Measurements from ENCODE around the gene TPM2. TPM values are rescaled to one million over a fixed set of nuclear protein-coding genes. Genes with fewer than 3 reads are reported as not detected.

The TPM2 gene
- total and polyA plus RNA-seq, 4 donors, result 4.2 to 31.4 (median 14.0) TPM

DNA sequence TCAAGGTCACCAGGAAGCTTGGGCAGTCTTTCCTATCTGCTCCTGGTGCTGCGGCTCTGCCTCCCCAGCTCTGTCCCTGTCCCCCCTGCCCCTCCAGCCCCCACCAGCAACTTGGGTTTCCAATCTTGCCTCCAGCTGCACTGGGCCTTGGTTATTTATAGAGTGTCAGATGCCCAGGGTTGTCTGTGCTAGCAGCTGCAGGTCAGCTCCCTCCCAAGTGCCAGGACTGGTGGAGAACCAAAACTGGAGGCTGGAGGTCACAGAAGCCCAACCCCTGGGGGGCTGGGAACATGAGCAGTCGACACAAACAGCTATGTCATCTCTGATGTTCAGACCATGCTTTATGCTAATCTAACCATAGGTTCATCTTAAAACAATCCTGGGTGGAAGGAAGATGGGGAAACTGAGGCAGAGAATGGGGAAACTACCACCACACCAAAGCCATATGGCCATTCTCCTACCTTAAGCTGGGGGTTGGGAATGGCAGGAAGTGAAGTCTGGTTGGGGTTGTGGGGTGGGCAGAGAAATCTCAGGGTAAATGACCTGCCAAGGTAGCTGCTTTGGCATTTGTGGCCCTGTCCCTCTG is 1.7 kb downstream of the TPM2 start:
- WGBS, result 94% methylated on average over 2 of the region's 2 CpGs
- DNase-seq (ENCODE audit: low spot score), result no peak
- no peaks in the 10 kb centered on the region for H3K9me3 ChIP-seq (ENCODE audit: control insufficient read depth in 4 of 4, low read length in 3 of 4)
- peaks cover 0 to 2% (median 0%) of the 10 kb centered on the region in 4 donors for H3K36me3 ChIP-seq (ENCODE audit: control insufficient read depth in 4 of 4, insufficient read depth in 3 of 4, low read depth in 1 of 4, low read length in 3 of 4)
- TF ChIP-seq HNF4A (conservative IDR thresholded peaks at IDR 0.05) (no peak), NR2F2 (IDR thresholded peaks at IDR 0.05) (no peak), TAF1 (conservative IDR thresholded peaks at IDR 0.05) (no peak), RXRA (IDR thresholded peaks at IDR 0.05) (no peak), EGR1 (IDR thresholded peaks at IDR 0.05; ENCODE audit: low read depth in 2 of 2) (no peak), FOXA2 (IDR thresholded peaks at IDR 0.05) (no peak), JUND (IDR thresholded peaks at IDR 0.05) (no peak), YY1 (IDR thresholded peaks at IDR 0.05) (no peak), SP1 (IDR thresholded peaks at IDR 0.05) (no peak), GABPA (IDR thresholded peaks at IDR 0.05 in 1 of 2, conservative IDR thresholded peaks at IDR 0.05 in 1 of 2) (no peak), RAD21 (IDR thresholded peaks at IDR 0.05) (no peak)
- TF ChIP-seq, protein P1, sequence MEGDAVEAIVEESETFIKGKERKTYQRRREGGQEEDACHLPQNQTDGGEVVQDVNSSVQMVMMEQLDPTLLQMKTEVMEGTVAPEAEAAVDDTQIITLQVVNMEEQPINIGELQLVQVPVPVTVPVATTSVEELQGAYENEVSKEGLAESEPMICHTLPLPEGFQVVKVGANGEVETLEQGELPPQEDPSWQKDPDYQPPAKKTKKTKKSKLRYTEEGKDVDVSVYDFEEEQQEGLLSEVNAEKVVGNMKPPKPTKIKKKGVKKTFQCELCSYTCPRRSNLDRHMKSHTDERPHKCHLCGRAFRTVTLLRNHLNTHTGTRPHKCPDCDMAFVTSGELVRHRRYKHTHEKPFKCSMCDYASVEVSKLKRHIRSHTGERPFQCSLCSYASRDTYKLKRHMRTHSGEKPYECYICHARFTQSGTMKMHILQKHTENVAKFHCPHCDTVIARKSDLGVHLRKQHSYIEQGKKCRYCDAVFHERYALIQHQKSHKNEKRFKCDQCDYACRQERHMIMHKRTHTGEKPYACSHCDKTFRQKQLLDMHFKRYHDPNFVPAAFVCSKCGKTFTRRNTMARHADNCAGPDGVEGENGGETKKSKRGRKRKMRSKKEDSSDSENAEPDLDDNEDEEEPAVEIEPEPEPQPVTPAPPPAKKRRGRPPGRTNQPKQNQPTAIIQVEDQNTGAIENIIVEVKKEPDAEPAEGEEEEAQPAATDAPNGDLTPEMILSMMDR (IDR thresholded peaks at IDR 0.05; ENCODE audit: low read depth, low read length, missing input control), result no peak
- TF ChIP-seq, protein P2, sequence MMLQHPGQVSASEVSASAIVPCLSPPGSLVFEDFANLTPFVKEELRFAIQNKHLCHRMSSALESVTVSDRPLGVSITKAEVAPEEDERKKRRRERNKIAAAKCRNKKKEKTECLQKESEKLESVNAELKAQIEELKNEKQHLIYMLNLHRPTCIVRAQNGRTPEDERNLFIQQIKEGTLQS (IDR thresholded peaks at IDR 0.05), result no peak
- TF ChIP-seq, protein P3, sequence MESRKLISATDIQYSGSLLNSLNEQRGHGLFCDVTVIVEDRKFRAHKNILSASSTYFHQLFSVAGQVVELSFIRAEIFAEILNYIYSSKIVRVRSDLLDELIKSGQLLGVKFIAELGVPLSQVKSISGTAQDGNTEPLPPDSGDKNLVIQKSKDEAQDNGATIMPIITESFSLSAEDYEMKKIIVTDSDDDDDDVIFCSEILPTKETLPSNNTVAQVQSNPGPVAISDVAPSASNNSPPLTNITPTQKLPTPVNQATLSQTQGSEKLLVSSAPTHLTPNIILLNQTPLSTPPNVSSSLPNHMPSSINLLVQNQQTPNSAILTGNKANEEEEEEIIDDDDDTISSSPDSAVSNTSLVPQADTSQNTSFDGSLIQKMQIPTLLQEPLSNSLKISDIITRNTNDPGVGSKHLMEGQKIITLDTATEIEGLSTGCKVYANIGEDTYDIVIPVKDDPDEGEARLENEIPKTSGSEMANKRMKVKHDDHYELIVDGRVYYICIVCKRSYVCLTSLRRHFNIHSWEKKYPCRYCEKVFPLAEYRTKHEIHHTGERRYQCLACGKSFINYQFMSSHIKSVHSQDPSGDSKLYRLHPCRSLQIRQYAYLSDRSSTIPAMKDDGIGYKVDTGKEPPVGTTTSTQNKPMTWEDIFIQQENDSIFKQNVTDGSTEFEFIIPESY (IDR thresholded peaks at IDR 0.05), result no peak
- H3K4me1 ChIP-seq (ENCODE audit: control insufficient read depth in 4 of 4, insufficient read depth in 4 of 4, low read length in 3 of 4), result peaks cover 0 to 10% (median 5%) of the 10 kb centered on the region in 4 donors
- no peaks in the 10 kb centered on the region for H3K27me3 ChIP-seq (ENCODE audit: control insufficient read depth in 4 of 4, insufficient read depth in 4 of 4, low read length in 3 of 4)
- H3K4me3 ChIP-seq (ENCODE audit: low read depth in 1 of 3, low read length in 3 of 3), result no peak overlapping the region
- no peak overlapping the region for H3K9ac ChIP-seq (ENCODE audit: low read depth in 1 of 2, low read length in 2 of 2)
- H3K27ac ChIP-seq (ENCODE audit: low read depth in 1 of 2, low read length in 2 of 2), result no peak overlapping the region

DNA sequence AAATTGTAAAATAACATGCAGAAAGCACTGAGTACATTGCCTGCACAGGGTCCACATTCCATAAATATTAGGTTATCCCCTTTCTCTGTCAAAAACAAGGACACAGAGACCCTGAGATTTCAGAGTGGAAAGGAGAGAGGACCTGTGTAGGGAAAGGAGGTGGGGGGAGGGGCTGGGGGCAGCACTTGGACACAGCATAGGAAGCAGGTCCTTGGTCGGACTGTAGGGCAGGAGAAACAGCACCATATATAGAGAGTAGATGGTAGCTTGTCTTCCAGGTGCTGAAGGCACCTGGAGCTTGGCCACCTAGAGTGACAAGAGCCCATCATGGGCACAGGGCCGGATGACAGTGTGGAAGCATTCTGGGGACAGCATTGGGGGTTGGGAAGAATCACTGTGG is 2.4 kb downstream of the TPM2 start:
- no peaks in the 10 kb centered on the region for H3K27me3 ChIP-seq (ENCODE audit: control insufficient read depth in 4 of 4, insufficient read depth in 4 of 4, low read length in 3 of 4)
- DNase-seq (ENCODE audit: low spot score), result no peak
- no peak overlapping the region for H3K27ac ChIP-seq (ENCODE audit: low read depth in 1 of 2, low read length in 2 of 2)
- no peak overlapping the region for H3K4me3 ChIP-seq (ENCODE audit: low read depth in 1 of 3, low read length in 3 of 3)
- no peaks in the 10 kb centered on the region for H3K9me3 ChIP-seq (ENCODE audit: control insufficient read depth in 4 of 4, low read length in 3 of 4)
- peaks cover 0 to 10% (median 5%) of the 10 kb centered on the region in 4 donors for H3K4me1 ChIP-seq (ENCODE audit: control insufficient read depth in 4 of 4, insufficient read depth in 4 of 4, low read length in 3 of 4)
- WGBS, result 98% methylated on average over 2 of the region's 2 CpGs
- no peak for TF ChIP-seq SP1 (IDR thresholded peaks at IDR 0.05)
- TF ChIP-seq FOXA1 (IDR thresholded peaks at IDR 0.05), result no peak
- no peak for TF ChIP-seq JUND (IDR thresholded peaks at IDR 0.05)
- TF ChIP-seq TAF1 (conservative IDR thresholded peaks at IDR 0.05), result no peak
- TF ChIP-seq, protein P2 (IDR thresholded peaks at IDR 0.05), result no peak
- peaks cover 0 to 2% (median 0%) of the 10 kb centered on the region in 4 donors for H3K36me3 ChIP-seq (ENCODE audit: control insufficient read depth in 4 of 4, insufficient read depth in 3 of 4, low read depth in 1 of 4, low read length in 3 of 4)
- H3K9ac ChIP-seq (ENCODE audit: low read depth in 1 of 2, low read length in 2 of 2), result no peak overlapping the region
